ENCODE results near the gene A3GALT2.

Gene A3GALT2

GRCh38 chr1:33300673-33301072, 20.2 kb downstream of the A3GALT2 start:
- Histone ChIP-seq H3K4me1 (ENCODE audit: insufficient read depth, low read length, severe bottlenecking) (no peaks in the 10 kb centered on the region), H3K4me3 (ENCODE audit: low read depth, low read length, poor library complexity, severe bottlenecking) (no peak overlapping the region), H3K79me2 (ENCODE audit: insufficient read depth, low read length) (no peaks in the 10 kb centered on the region), H3K9ac (ENCODE audit: low read length) (no peak overlapping the region), H4K20me1 (ENCODE audit: insufficient read depth, low read length) (no peaks in the 10 kb centered on the region), H3K9me2 (ENCODE audit: low read depth, low read length) (no peaks in the 10 kb centered on the region), H3F3A (ENCODE audit: insufficient read depth, low read length) (no peaks in the 10 kb centered on the region), H3K36me3 (ENCODE audit: insufficient read depth, low read length) (no peaks in the 10 kb centered on the region), H3K4me2 (ENCODE audit: low read length) (no peak overlapping the region), H3K9me3 (ENCODE audit: low read length) (no peaks in the 10 kb centered on the region), H2AFZ (ENCODE audit: low read length) (no peak overlapping the region), H3K27me3 (ENCODE audit: insufficient read depth, low read length) (no peaks in the 10 kb centered on the region), H3K27ac (ENCODE audit: low read depth, low read length, poor library complexity, severe bottlenecking) (no peak overlapping the region)
- TF ChIP-seq CTCF (IDR thresholded peaks at IDR 0.05; ENCODE audit: low read length) (no peak), EZH2 (IDR thresholded peaks at IDR 0.05; ENCODE audit: borderline replicate concordance, low read length) (no peak)

- Histone ChIP-seq H3K4me3 (ENCODE audit: low read depth, low read length, poor library complexity, severe bottlenecking) (no peak overlapping the region), H3K27me3 (ENCODE audit: insufficient read depth, low read length) (no peaks in the 10 kb centered on the region), H3K4me1 (ENCODE audit: insufficient read depth, low read length, severe bottlenecking) (no peaks in the 10 kb centered on the region), H4K20me1 (ENCODE audit: insufficient read depth, low read length) (no peaks in the 10 kb centered on the region), H3K4me2 (ENCODE audit: low read length) (no peak overlapping the region), H3K79me2 (ENCODE audit: insufficient read depth, low read length) (no peaks in the 10 kb centered on the region), H3K9me2 (ENCODE audit: low read depth, low read length) (no peaks in the 10 kb centered on the region), H3K9ac (ENCODE audit: low read length) (no peak overlapping the region), H3F3A (ENCODE audit: insufficient read depth, low read length) (no peaks in the 10 kb centered on the region), H3K27ac (ENCODE audit: low read depth, low read length, poor library complexity, severe bottlenecking) (no peak overlapping the region), H3K36me3 (ENCODE audit: insufficient read depth, low read length) (no peaks in the 10 kb centered on the region), H2AFZ (ENCODE audit: low read length) (no peak overlapping the region), H3K9me3 (ENCODE audit: low read length) (no peaks in the 10 kb centered on the region)
- no peak for TF ChIP-seq EZH2 (IDR thresholded peaks at IDR 0.05; ENCODE audit: borderline replicate concordance, low read length)
- no peak for TF ChIP-seq CTCF (IDR thresholded peaks at IDR 0.05; ENCODE audit: low read length)
Measured at GRCh38 chr1:33299461-33300155, 21.3 kb downstream of the A3GALT2 start.

GRCh38 chr1:33298623-33299277, 22.1 kb downstream of the A3GALT2 start:
- no peaks in the 10 kb centered on the region for H3K36me3 ChIP-seq (ENCODE audit: insufficient read depth, low read length)
- no peak overlapping the region for H2AFZ ChIP-seq (ENCODE audit: low read length)
- H3K4me1 ChIP-seq (ENCODE audit: insufficient read depth, low read length, severe bottlenecking) = no peaks in the 10 kb centered on the region
- H3K27ac ChIP-seq (ENCODE audit: low read depth, low read length, poor library complexity, severe bottlenecking) = no peak overlapping the region
- H3F3A ChIP-seq (ENCODE audit: insufficient read depth, low read length) = no peaks in the 10 kb centered on the region
- H3K4me3 ChIP-seq (ENCODE audit: low read depth, low read length, poor library complexity, severe bottlenecking) = no peak overlapping the region
- TF ChIP-seq CTCF (IDR thresholded peaks at IDR 0.05; ENCODE audit: low read length) = peak; percentile 81
- TF ChIP-seq EZH2 (IDR thresholded peaks at IDR 0.05; ENCODE audit: borderline replicate concordance, low read length) = no peak
- H3K4me2 ChIP-seq (ENCODE audit: low read length) = no peak overlapping the region
- no peaks in the 10 kb centered on the region for H3K79me2 ChIP-seq (ENCODE audit: insufficient read depth, low read length)
- H3K9me2 ChIP-seq (ENCODE audit: low read depth, low read length) = no peaks in the 10 kb centered on the region
- H3K27me3 ChIP-seq (ENCODE audit: insufficient read depth, low read length) = no peaks in the 10 kb centered on the region
- no peaks in the 10 kb centered on the region for H4K20me1 ChIP-seq (ENCODE audit: insufficient read depth, low read length)
- H3K9ac ChIP-seq (ENCODE audit: low read length) = no peak overlapping the region
- no peaks in the 10 kb centered on the region for H3K9me3 ChIP-seq (ENCODE audit: low read length)

Data from OCI-LY1 (cell line).